PC-9 (cell line): ENCODE measurements around the gene ATP2C2. TPM values are rescaled to one million over a fixed set of nuclear protein-coding genes. Genes with fewer than 3 reads are reported as not detected.

ENCODE experiments used
- BruUV-seq: library from RNA; stranded (reverse); fragments of 400-500 nt; replicated peaks from 2 replicates; lab custom pipeline; 2021; lab: Mats Ljungman, UMichigan
- CTCF ChIA-PET: fragments of 300-600 bp; sonication (Branson Sonifier 250); formaldehyde crosslinking; loops from one replicate; lab custom pipeline; 2022; ENCODE audit warnings: antibody characterized with exemption; lab: Charles Lee
- POLR2A ChIA-PET: fragments of 300-600 bp; sonication (Branson Sonifier 250); formaldehyde crosslinking; loops from one replicate; lab custom pipeline; 2022; ENCODE audit warnings: antibody characterized with exemption; ENCODE audit not compliant: unreplicated experiment; lab: Charles Lee
- DNase-seq, 2 experiments: peaks; one replicate each; pipeline versions ENCODE4 v3.0.0 to v3.0.0-alpha.2; 2015 to 2022; ENCODE audit warnings: mixed read lengths in 1 of 2
- H2AFZ ChIP-seq: fragments of 200-600 bp; sonication (generic); 2 replicates; pipeline ENCODE4 v1.8.1; 2017; ENCODE audit warnings: antibody characterized with exemption
- H3F3A ChIP-seq: fragments of 200-600 bp; sonication (generic); 2 replicates; pipeline ENCODE4 v1.8.1; 2017; ENCODE audit warnings: antibody characterized with exemption, mild to moderate bottlenecking, low read depth; ENCODE audit not compliant: insufficient read depth
- H3K27ac ChIP-seq: fragments of 200-600 bp; sonication (generic); 2 replicates; pipeline ENCODE4 v1.6.1; 2016; ENCODE audit warnings: mixed run types
- H3K27me3 ChIP-seq: fragments of 200-600 bp; sonication (generic); 2 replicates; pipeline ENCODE4 v1.6.1; 2016; ENCODE audit warnings: low read depth, mixed run types; ENCODE audit not compliant: insufficient read depth
- H3K36me3 ChIP-seq: fragments of 200-600 bp; sonication (generic); 2 replicates; pipeline ENCODE4 v1.6.1; 2016; ENCODE audit warnings: low read depth, mixed run types
- H3K4me1 ChIP-seq: fragments of 200-600 bp; sonication (generic); replicated peaks from 2 replicates; pipeline ENCODE4 v1.6.1; 2016; ENCODE audit warnings: mixed run types; ENCODE audit not compliant: insufficient read depth
- H3K4me2 ChIP-seq: fragments of 200-600 bp; sonication (generic); 2 replicates; pipeline ENCODE4 v1.6.1; 2017; ENCODE audit warnings: mixed run types
- H3K4me3 ChIP-seq: fragments of 200-600 bp; sonication (generic); 2 replicates; pipeline ENCODE4 v1.6.1; 2016; ENCODE audit warnings: mixed run types
- H3K79me2 ChIP-seq: fragments of 200-600 bp; sonication (generic); 2 replicates; pipeline ENCODE4 v1.6.1; 2017; ENCODE audit warnings: low read depth, mixed run types
- H3K9me2 ChIP-seq: fragments of 200-600 bp; sonication (generic); 2 replicates; pipeline ENCODE4 v1.8.1; 2017; ENCODE audit warnings: mild to moderate bottlenecking; ENCODE audit not compliant: insufficient read depth
- H3K9me3 ChIP-seq: fragments of 200-600 bp; sonication (generic); 2 replicates; pipeline ENCODE4 v1.8.1; 2016; ENCODE audit warnings: low read depth; ENCODE audit not compliant: insufficient read depth
- H4K20me1 ChIP-seq: fragments of 200-600 bp; sonication (generic); 2 replicates; pipeline ENCODE4 v1.8.1; 2017; ENCODE audit not compliant: insufficient read depth
- EZH2 ChIP-seq: fragments of 200-600 bp; sonication (generic); IDR thresholded peaks from 2 replicates; pipeline ENCODE4 v1.8.0; 2017; ENCODE audit warnings: antibody characterized with exemption, low read depth
- intact Hi-C: fragments of 100-400 bp; cut with micrococcal nuclease; formaldehyde crosslinking; loops from one replicate; pipeline ENCODE4 v1.10.0; 2022; ENCODE audit not compliant: unreplicated experiment
- total RNA-seq: library from RNA; stranded (reverse); gene quantifications from 2 replicates; pipeline ENCODE4 v1.2.3, GENCODE V29; 2021
- TF ChIP-seq, protein P1 (sequence below): fragments of 200-600 bp; sonication (generic); conservative IDR thresholded peaks from 2 replicates; pipeline ENCODE4 v1.6.1; 2017; ENCODE audit warnings: mixed run types, antibody characterized with exemption, mild to moderate bottlenecking, moderate library complexity

ATP2C2 gene
- total RNA-seq, 1 experiment from 2014 or later = 17.2 TPM

DNA sequence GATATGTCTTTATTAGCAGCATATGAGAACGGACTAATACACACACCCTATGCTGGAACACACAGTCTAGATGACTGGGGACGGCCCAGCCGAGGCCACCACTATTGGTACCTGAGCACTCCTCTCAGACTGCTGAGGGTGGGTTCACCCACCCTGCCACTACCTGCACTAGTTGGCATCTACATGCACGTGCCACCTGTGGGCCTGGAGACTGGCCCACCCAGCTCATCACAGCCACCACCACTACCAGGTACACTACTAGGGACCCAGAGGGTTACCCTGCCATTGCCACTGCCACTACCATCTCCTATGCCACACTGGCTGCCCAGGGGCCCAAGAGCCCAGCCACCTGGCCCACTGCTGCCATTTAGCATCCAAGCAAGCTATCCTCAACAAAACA, 103.6 kb downstream of the ATP2C2 start:
- Histone ChIP-seq H3K4me2 (no peak overlapping the region), H3K9me3 (peaks cover 5% of the 10 kb centered on the region; the same call in 1 of the 2 replicates), H3K79me2 (peaks cover 11% of the 10 kb centered on the region), H3K27me3 (no peaks in the 10 kb centered on the region), H3K36me3 (peaks cover 36% of the 10 kb centered on the region), H4K20me1 (no peaks in the 10 kb centered on the region), H3K9me2 (no peaks in the 10 kb centered on the region), H3F3A (peaks cover 18% of the 10 kb centered on the region; the same call in 1 of the 2 replicates), H3K4me3 (no peak overlapping the region), H2AFZ (no peak overlapping the region), H3K4me1 (peaks cover 18% of the 10 kb centered on the region), H3K27ac (no peak overlapping the region)
- BruUV-seq = no TSS peak
- no peak for DNase-seq
- intact Hi-C loops = no loop called here
- TF ChIP-seq, protein P1, sequence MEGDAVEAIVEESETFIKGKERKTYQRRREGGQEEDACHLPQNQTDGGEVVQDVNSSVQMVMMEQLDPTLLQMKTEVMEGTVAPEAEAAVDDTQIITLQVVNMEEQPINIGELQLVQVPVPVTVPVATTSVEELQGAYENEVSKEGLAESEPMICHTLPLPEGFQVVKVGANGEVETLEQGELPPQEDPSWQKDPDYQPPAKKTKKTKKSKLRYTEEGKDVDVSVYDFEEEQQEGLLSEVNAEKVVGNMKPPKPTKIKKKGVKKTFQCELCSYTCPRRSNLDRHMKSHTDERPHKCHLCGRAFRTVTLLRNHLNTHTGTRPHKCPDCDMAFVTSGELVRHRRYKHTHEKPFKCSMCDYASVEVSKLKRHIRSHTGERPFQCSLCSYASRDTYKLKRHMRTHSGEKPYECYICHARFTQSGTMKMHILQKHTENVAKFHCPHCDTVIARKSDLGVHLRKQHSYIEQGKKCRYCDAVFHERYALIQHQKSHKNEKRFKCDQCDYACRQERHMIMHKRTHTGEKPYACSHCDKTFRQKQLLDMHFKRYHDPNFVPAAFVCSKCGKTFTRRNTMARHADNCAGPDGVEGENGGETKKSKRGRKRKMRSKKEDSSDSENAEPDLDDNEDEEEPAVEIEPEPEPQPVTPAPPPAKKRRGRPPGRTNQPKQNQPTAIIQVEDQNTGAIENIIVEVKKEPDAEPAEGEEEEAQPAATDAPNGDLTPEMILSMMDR = no peak
- no peak for TF ChIP-seq EZH2
- POLR2A ChIA-PET = no interaction called here
- CTCF ChIA-PET = no interaction called here

DNA sequence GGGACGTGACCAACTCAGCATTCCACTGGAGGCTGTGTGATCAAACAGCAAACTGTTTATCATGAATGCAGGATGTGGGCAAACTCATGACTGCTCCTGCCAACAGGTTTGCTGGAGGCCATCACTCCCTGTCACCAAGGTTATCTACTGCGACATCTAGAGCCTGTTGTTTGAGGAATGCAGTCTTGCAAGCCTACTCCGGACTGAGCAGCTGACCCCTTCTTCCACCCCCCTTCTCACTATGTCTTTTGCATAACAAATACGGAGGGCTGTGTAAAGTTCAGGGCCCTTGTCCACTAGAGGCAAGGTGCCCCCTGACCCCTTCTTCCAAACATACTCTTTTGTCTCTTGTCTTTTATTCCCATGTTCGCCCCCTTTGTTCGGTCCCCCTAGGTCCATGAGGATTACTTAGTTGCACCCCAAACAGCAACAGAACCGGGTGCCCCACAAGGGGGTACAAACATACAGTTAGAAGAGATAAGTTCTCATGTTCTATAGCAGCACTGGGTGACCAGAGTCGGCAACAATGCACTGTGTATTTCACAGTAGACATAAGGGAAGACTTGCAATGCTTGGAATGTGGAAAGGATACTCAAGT, 107.4 kb downstream of the ATP2C2 start:
- Histone ChIP-seq H3K4me3 (no peak overlapping the region), H4K20me1 (no peaks in the 10 kb centered on the region), H3K9me2 (no peaks in the 10 kb centered on the region), H2AFZ (no peak overlapping the region), H3F3A (peaks cover 28% of the 10 kb centered on the region; the same call in 1 of the 2 replicates), H3K27me3 (no peaks in the 10 kb centered on the region), H3K4me2 (peak overlapping the region; percentile 55; the same call in 1 of the 2 replicates), H3K79me2 (peaks cover 11% of the 10 kb centered on the region), H3K27ac (peak overlapping the region; percentile 50), H3K9me3 (no peaks in the 10 kb centered on the region), H3K4me1 (peaks cover 18% of the 10 kb centered on the region), H3K36me3 (peaks cover 21% of the 10 kb centered on the region)
- ChIA-PET CTCF (interaction anchor here (0.7 kb wide), 1 partner anchor 149 kb away, joined by 5 read pairs; no protein-coding TSS in a partner anchor), POLR2A (no interaction called here)
- peak; percentile 63 to 89 for DNase-seq
- TF ChIP-seq, protein P1 = no peak
- TF ChIP-seq EZH2 = no peak
- BruUV-seq = no TSS peak
- intact Hi-C loops = loop anchor here (5.0 kb wide), 2 partner anchors 198 to 298 kb away; no protein-coding TSS in a partner anchor

DNA sequence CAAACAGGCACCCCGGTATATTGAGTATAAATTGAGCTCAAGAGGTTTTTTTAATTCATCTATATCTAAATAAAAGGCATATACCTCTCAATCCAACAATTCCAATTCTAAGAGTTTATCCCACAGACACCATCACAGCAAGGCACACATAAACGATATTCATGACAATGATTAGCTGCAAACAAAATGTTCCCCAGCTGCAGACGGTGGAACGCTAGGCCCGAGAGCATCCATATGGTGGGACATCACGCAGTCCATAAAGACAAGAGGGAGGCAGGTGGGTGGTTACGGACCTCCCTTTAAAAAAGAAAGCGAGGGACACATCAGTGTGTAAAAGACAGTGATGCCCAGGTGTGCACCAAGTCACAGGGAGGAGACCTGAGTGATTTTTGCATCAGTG, 108.1 kb downstream of the ATP2C2 start:
- H3K4me3 ChIP-seq = no peak overlapping the region
- H3K36me3 ChIP-seq = peaks cover 21% of the 10 kb centered on the region
- no peaks in the 10 kb centered on the region for H4K20me1 ChIP-seq
- H3K27me3 ChIP-seq = no peaks in the 10 kb centered on the region
- H3K4me2 ChIP-seq = no peak overlapping the region
- H2AFZ ChIP-seq = no peak overlapping the region
- DNase-seq = no peak
- H3K9me2 ChIP-seq = no peaks in the 10 kb centered on the region
- peaks cover 18% of the 10 kb centered on the region for H3K4me1 ChIP-seq
- peaks cover 11% of the 10 kb centered on the region for H3K79me2 ChIP-seq
- no peak for TF ChIP-seq EZH2
- TF ChIP-seq, protein P1 = no peak
- H3F3A ChIP-seq = peaks cover 28% of the 10 kb centered on the region; the same call in 1 of the 2 replicates
- H3K27ac ChIP-seq = peak overlapping the region; percentile 50; the same call in 1 of the 2 replicates
- BruUV-seq = no TSS peak
- POLR2A ChIA-PET = interaction anchor here (0.7 kb wide), 1 partner anchor 668 kb away, joined by 4 read pairs; the partner anchor contains the start of gene HSBP1
- H3K9me3 ChIP-seq = no peaks in the 10 kb centered on the region
- CTCF ChIA-PET = no interaction called here
- intact Hi-C loops = loop anchor here (5.0 kb wide), 2 partner anchors 199 to 299 kb away; no protein-coding TSS in a partner anchor
